Measurements from ENCODE around the gene GRIP2.

Gene GRIP2

DNA sequence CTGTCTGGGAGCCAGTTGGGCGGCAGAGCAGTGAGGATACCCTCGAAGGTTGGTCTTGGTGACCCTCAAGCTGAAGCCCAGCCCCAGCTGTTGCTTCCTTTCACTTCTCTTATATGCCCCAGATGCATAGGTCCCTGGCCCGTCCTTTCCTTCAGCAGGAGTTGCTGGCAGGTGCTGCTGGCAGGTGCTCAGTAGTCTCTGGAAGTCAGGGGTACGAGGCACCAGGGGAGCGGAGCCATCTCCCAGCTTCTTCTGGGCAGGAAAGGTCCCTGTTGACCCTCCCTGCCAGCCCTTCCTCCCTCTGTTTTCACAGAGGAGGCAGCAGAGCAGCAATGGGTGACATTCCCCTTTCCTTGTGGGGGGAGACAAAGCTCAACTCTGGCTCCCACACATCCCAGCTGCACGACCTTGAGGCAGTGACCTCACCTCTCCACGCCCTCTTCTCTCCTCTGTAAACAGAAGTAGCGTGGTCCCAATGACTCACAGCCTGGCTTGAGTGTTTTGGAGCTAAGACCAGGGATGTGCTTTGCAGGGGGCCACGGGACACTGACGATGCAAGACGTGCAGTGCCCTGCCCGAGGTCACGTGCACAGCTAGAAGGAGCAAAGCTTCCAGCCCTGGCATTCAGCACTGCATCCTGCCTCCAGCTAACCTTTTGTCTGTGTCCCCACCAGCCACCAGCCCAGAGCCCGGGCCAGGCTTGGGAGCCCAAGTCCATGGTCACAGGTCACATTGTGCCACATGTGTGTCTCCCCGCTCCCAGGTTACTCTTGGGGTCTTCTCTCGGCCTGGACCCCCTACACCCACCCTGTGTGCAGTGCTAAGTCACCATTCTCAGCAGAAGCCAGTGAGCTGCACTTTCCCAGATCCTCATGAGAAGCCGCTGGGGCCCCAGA, 88.0 kb downstream of the GRIP2 start:
- no peak for DNase-seq (ENCODE audit: low spot score)

DNA sequence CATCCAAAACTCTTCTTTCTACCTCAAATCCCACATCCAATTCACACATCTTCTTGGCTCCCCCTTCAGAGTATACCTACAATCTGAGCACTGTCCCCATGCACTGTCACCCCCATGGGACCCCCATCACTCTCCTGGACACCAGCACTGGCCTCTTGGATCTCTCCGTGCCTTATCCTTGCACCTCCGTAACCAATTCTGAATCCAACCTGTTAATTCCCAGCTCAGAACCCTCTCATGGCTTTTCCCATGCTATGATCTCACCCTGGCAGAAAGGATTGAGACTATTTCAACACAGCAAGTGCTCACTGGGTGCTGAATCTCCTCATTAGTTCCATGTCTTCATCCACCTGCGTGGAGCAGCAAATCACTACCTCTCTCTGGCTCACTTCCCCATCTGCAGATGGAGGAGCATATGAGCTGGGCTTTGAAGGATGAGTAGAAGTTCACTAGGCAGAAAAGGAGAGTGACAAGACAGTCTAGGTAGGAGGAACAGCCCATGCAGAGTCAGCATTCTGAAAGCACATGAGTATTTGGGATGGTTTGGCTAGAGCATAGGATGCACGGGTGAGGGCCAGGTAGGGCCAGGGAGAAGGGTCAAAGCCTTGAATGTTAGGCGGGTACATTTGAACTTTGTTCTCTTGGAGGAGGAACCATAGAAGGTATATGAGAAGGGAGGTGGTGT, 89.1 kb downstream of the GRIP2 start:
- no peak for DNase-seq (ENCODE audit: low spot score)

DNA sequence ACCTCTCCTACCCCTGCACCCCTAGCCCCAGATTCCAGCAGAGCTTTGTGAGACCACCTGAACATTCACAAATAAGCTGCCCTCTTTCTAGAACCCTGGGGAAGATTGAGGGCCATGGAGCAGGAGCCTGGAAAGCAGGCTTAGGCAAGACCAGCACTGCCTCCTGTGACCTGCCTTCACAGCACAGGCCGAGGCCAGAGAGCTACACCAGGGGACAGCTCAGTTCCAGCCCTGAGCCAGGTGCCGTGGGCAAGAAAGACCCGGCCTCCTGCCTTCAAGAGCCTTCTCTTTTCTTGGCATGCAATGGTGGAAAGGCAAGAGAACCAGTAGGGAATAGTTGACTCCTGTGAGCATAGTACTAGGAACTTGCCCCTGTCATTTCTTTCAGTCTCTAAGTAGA, 89.6 kb downstream of the GRIP2 start:
- DNase-seq (ENCODE audit: low spot score): no peak

DNA sequence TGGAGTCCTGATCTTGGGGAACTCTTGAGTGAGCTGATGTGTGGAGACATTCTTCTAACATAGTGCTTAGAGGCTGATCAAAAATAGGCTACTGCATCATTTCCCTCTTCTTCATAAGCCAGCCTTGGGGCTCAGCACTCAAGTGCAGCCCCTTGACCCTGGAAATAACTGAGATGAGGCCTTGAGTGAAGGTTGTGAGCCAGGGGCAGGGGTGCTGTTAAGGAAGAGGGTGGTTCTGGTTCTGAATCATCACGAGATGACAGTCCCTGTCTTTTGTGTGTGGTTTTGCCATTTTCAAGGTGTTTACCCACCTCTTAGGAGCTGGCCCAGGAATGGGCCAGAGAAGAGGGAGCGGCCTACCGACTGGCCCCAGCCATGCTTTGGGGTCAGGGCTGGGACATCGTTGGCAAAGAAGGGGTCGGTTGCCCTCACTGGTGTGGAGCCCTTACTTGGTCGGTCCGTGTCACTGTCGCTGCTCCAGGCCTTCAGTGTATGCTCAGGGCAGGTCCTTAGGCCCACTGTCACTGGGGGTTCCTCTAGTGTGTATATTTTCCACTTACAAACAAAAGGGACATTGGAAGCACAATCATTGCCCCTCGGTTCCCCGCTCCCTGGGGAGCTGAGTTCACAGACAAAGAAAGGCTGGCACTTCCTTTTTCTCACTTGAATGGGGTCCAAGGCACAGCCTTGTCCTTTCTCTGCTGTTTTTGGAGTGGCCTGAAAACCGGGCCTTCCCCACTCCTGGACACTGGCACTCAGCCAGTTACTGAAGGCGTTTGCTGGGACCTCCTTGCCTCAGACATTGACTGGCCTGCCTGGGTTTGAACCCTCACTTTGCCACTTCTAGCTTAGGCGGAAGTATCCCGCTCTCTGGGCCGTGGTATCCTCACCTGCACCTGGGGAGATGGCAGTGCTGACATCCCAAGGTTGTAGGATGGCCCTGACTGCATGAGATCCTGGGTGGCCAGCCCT, 91.1 kb downstream of the GRIP2 start:
- no peak for DNase-seq (ENCODE audit: low spot score)

DNA sequence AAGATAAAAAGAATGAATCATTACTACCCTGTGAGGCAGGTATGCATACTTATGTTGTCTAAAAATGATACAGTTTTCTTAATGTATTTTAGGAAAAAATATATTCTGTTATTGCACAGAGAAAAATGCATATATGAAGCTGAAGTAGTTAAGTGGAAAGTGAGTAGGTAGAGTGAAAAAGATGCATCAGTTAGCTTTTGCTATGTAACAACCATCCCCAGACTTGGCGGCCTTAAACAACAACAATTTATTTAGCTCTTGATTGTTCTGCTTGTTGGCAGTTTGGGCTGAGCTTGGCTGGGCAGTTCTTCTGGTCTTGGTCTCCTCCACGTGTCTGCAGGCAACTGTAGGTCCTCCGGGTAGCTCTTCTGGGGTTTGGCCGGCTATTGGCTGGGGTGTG, 92.1 kb downstream of the GRIP2 start:
- no peak for DNase-seq (ENCODE audit: low spot score)

DNA sequence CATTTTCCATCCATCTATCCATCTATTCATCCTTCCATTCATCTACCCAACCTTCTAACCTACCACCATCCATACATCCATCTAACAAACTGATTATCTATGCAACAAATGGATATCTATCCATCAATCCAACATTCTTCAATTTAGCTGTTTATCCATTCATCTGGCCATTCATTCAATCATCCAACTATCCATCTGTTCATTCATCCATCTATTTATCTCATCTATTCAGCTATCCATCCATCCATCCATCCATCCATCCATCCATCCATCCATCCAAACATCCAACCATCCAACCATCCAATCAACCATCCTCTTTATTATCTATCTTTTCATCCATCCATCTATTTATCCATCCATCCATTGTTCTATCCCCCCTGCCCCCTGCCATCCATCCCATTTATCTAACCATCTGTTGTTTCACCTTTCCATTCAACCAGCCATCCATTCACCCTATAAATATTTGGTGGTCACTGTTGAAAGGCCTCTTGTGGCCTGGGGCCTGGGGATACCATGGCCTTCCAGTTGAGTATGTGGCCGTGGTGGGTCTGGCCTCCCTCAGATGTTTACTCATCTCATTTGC, 93.1 kb downstream of the GRIP2 start:
- DNase-seq (ENCODE audit: low spot score): no peak

DNA sequence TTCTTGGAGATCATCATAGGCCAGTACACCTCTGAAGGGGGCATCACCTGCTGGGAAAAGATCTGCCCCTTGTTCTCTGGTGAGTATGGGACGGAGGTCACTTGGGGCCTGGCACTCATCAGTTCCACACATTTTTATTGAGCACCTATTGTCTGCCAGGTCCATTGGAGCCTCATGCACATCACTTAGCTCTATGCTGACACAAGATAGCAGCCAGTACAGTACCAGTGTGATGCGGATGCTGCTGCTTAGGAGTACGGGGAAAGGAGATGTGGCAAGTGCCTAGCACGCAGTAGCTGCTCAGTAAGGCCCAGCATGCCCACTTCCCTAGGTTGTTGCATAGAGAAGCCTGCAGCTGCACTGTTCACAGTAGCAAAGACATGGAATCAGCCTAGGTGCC, 94.4 kb downstream of the GRIP2 start:
- no peak for DNase-seq (ENCODE audit: low spot score)

DNA sequence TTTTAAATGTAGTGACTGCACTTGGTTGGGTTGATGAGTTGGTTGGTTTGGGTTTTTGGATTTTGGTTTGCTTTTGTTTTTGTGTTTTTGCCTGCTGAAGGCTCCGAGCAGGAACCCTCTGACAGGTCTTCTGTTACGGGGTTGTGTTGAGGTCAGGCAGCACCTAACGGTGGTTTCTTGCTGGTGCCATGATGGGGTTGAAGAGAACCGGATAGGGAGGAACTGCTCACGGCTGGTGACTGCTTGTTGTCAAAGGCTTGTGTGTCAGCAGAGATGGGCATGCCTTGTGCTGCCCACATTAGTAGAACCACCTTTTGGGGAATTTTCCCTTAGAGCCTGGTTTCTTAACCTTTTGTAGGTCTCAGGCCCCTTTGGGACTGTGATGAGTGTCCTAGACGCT, 95.8 kb downstream of the GRIP2 start:
- no peak for DNase-seq (ENCODE audit: low spot score)

DNA sequence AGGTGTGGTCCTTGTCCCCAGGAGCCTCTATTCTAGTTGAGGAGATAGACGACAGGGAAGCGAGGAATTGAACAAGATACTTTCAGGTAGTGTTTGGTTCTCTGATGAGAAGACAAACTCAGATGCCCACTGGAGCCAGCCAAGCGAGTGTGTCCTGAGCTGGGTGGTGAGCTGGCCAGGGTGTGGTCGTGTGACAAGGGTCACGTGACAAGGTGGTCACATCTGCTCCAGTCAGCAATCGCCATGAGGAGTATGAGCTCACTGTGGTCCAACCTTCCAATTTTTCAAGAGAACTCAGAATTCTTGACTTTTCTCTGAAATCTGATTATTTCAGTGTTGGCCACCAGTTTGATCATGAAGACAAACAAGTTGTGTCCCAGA, 98.2 kb downstream of the GRIP2 start:
- no peak for DNase-seq (ENCODE audit: low spot score)

DNA sequence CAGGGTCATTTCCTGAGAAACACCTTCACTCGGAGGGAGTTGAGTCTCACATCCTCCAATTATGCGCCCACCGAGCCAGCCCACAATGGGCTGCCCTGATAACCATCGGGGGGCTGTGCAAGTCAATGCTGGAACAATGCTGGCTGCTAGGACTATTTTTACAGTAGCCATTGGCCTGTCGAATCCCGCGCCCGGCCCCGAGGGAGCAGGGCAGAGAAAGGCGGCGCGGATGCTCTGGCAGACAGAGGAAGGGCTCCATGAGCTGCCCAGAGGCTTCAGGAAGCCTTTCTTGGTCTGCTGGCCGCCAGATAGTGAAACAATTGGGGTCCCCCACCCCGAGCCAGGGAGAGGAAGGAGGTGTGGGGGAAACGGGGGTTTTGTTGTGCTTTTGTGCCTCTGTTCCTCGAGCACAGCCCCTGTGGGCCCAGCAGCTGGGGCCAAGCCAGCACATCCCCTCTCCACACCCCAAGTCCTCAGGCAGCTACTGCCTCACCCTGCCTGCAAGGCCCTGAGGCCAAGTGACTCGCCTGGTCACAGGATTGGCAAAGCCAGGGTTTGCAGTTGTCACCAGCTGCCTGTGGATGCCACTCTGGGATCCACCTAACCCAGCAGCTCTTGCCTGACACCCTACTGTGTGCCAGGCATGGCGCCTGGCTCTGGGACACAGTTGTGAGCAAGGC, 98.8 kb downstream of the GRIP2 start:
- no peak for DNase-seq (ENCODE audit: low spot score)

DNA sequence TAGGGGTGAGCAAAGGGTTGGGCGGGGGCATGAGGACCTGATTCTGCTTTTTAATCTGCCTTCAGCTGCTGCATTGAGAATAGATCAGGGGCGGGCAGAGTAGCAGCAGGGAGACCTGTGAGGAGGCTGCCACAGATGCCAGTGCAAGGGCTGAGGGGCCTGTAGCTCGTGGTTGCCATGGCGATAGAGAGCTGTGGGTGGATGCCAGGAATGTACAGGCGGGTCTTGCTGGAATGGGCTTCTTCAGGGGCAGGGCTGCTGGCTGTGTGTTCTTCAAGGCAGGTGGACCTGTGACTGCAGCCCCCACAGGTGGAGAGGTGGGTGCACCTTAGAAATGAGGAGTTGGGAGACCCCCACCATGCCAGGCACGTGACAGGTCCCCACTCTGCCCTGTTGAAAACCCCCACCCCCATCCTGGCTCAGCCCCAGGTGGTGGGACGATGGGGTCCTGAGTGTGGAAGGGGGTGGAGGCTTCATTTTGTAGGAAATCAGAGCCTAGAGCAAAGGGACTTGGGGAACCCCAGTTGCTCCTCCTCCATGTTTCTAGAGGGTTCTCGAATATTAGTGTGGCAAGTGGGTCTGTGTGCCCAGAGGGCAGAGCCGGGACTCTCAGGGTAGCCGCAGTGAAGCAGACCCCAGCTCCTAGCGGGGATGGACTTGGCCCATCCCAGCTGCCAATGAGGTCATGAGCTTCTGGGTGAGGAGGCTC, 99.5 kb downstream of the GRIP2 start:
- no peak for DNase-seq (ENCODE audit: low spot score)

DNA sequence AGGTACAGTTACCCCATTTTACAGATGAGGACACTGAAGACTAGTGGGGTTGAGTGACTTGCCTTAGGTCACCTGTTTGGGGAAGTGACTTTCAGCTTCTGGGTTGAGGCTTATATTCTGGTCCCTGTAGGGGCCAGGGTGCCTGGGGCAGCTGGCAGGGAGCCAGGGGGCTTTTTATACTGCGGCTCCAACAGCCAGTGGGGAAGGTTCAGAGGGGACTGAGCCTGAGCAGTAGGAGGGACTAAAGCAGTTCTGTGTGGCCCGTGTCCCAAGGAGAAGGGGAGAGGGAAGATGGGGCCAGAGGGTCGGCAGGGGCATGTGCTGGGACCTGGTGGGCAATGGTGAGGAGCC, 100.0 kb downstream of the GRIP2 start:
- DNase-seq (ENCODE audit: low spot score): no peak

DNA sequence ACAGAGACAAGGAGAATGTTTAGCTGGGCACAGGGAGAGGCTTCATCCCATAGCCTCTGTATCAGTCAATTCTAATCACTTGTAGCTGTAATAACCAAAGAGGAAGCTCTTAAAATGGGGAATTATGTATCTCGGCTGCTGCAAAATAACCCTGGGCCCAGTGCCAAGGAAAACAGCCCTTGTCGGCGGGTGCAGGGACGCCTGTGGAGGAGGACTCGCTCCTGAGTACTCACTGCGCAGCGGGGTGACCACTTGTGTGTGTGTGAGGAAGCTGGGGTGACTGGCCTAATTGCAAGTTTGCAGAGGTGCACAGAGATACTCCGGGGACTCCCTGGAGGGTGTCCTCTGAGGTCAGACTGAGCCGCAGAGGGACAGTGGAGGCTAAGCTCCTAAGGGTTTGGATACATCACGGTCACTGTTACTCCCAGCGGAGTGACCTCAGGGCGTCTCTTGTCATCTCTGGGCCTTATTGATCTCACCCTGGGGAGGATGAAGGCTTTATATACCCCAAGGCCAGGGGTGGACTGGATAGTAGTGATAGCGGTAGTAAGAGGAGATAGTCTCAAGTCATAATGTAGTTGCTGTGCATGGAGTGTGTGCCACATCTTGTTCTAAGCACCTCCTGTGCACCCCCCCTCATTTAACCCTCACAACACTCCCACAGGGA, 100.5 kb downstream of the GRIP2 start:
- no peak for DNase-seq (ENCODE audit: low spot score)
